Neural progenitor cell (in vitro differentiated cells): ENCODE measurements around the gene EXOSC7.

Experiments used
- CTCF ChIP-seq: fragments of 200-600 bp; sonication (generic); IDR thresholded peaks from 2 replicates; pipeline ENCODE4 v1.5.1; 2017; ENCODE audit warnings: antibody characterized with exemption, mild to moderate bottlenecking
- EZH2 ChIP-seq: fragments of 200-600 bp; sonication (generic); IDR thresholded peaks from 2 replicates; pipeline ENCODE4 v1.6.1; 2017; ENCODE audit warnings: antibody characterized with exemption, mild to moderate bottlenecking, moderate library complexity

- TF ChIP-seq EZH2 (no peak), CTCF (no peak)
Measured at GRCh38 chr3:44958386-44958785, 17.7 kb upstream of the EXOSC7 start.
